ENCODE data around the gene WDR4. TPM values are rescaled to one million over a fixed set of nuclear protein-coding genes. Genes with fewer than 3 reads are reported as not detected.
A peak's percentile ranks its signal among the peaks of the same experiment; 100 is the strongest.

Gene WDR4
- total and polyA plus RNA-seq, 12 donors: 3.7 to 9.8 (median 4.5) TPM

DNA sequence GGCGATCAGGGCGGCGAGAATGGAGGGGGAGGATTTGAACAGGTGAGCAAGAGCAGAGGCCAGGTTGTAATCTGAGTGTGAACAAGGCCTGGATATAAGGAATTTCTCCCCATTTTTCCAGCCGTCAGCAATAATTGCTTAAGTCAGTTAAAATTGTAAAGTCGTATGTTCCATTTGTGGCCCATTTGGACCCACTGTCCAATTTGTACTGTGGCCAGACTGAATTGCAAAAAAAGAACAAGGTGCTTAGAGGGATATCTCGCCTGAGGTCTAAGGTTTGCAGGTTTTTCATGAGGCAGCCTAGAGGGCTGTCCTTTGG, 45.1 kb upstream of the WDR4 start:
- H3K4me3 ChIP-seq: no peak overlapping the region
- H3K27me3 ChIP-seq: no peaks in the 10 kb centered on the region
- TF ChIP-seq, protein P1, sequence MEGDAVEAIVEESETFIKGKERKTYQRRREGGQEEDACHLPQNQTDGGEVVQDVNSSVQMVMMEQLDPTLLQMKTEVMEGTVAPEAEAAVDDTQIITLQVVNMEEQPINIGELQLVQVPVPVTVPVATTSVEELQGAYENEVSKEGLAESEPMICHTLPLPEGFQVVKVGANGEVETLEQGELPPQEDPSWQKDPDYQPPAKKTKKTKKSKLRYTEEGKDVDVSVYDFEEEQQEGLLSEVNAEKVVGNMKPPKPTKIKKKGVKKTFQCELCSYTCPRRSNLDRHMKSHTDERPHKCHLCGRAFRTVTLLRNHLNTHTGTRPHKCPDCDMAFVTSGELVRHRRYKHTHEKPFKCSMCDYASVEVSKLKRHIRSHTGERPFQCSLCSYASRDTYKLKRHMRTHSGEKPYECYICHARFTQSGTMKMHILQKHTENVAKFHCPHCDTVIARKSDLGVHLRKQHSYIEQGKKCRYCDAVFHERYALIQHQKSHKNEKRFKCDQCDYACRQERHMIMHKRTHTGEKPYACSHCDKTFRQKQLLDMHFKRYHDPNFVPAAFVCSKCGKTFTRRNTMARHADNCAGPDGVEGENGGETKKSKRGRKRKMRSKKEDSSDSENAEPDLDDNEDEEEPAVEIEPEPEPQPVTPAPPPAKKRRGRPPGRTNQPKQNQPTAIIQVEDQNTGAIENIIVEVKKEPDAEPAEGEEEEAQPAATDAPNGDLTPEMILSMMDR (IDR thresholded peaks at IDR 0.05): no peak
- ATAC-seq (no peak), DNase-seq (no peak)
- intact Hi-C loops (cut with DNase I): loop anchor here in 1 of 10 donors (10.0 kb wide), 3 partner anchors 50 to 720 kb away; partner anchors contain the start of gene PKNOX1
- H3K27ac ChIP-seq: peak overlapping the region in 1 of 10 donors; percentile 44
- H3K9me3 ChIP-seq: no peaks in the 10 kb centered on the region
- H3K4me1 ChIP-seq: peaks cover 0 to 12% (median 4%) of the 10 kb centered on the region in 9 donors
- no peaks in the 10 kb centered on the region for H3K36me3 ChIP-seq
- WGBS, 2 donors: 82 to 89% methylated on average over 6 of the region's 6 CpGs

GRCh38 chr21:42923553-42924432, 44.5 kb upstream of the WDR4 start:
- Histone ChIP-seq H3K36me3 (no peaks in the 10 kb centered on the region), H3K9me3 (no peaks in the 10 kb centered on the region), H3K4me1 (peaks cover 0 to 12% (median 4%) of the 10 kb centered on the region in 9 donors), H3K27me3 (no peaks in the 10 kb centered on the region), H3K27ac (peak overlapping the region in 1 of 10 donors; percentile 44), H3K4me3 (peak overlapping the region in 2 of 10 donors; percentile 6 to 7)
- intact Hi-C loops (cut with DNase I): loop anchor here in 1 of 10 donors (10.0 kb wide), 3 partner anchors 51 to 721 kb away; partner anchors contain the start of gene PKNOX1
- TF ChIP-seq, protein P1 (IDR thresholded peaks at IDR 0.05): peak; percentile 50 to 83 (median 74)
- 23% methylated on average over 18 of the region's 18 CpGs for WGBS, 2 donors
- DNase-seq (peak; percentile 25 to 73), ATAC-seq (peak; percentile 72 to 93 (median 86))

- no peak for DNase-seq
- TF ChIP-seq, protein P1 (IDR thresholded peaks at IDR 0.05): no peak
- Histone ChIP-seq H3K4me1 (peaks cover 0 to 12% (median 4%) of the 10 kb centered on the region in 9 donors), H3K4me3 (no peak overlapping the region), H3K9me3 (no peaks in the 10 kb centered on the region), H3K27me3 (no peaks in the 10 kb centered on the region), H3K27ac (no peak overlapping the region), H3K36me3 (no peaks in the 10 kb centered on the region)
- WGBS, 2 donors: 90 to 93% methylated on average over 18 of the region's 18 CpGs
- no peak for ATAC-seq
- intact Hi-C loops (cut with DNase I): loop anchor here in 1 of 10 donors (10.0 kb wide), 3 partner anchors 52 to 722 kb away; partner anchors contain the start of gene PKNOX1
Observed at GRCh38 chr21:42922918-42923317, 43.6 kb upstream of the WDR4 start.

- no peaks in the 10 kb centered on the region for H3K27me3 ChIP-seq
- ATAC-seq (no peak), DNase-seq (no peak)
- H3K27ac ChIP-seq: no peak overlapping the region
- no peaks in the 10 kb centered on the region for H3K9me3 ChIP-seq
- WGBS, 2 donors: 90 to 92% methylated on average over 4 of the region's 4 CpGs
- intact Hi-C loops (cut with DNase I): loop anchor here in 1 of 10 donors (10.0 kb wide), 3 partner anchors 53 to 723 kb away; partner anchors contain the start of gene PKNOX1
- peaks cover 0 to 12% (median 4%) of the 10 kb centered on the region in 9 donors for H3K4me1 ChIP-seq
- TF ChIP-seq, protein P1 (IDR thresholded peaks at IDR 0.05): no peak
- no peaks in the 10 kb centered on the region for H3K36me3 ChIP-seq
- H3K4me3 ChIP-seq: no peak overlapping the region
Observed at GRCh38 chr21:42921927-42922326, 42.6 kb upstream of the WDR4 start.

All from heart right ventricle (tissue), 16 donors.